Sciatic nerve (tissue), 2 donors: ENCODE results near the gene OR52A5. TPM values are rescaled to one million over a fixed set of nuclear protein-coding genes. Genes with fewer than 3 reads are reported as not detected.

ENCODE experiments used
- ATAC-seq: fragments of 200-7000 bp; cut with Tn5 transposase; one replicate; pipeline ENCODE4 v1.9.1; 2020; ENCODE audit warnings: mild to moderate bottlenecking, moderate library complexity
- DNase-seq: peaks from one replicate; pipeline ENCODE4 v3.0.0-alpha.2; 2020; ENCODE audit warnings: low spot score
- intact Hi-C: fragments of 100-400 bp; cut with DNase I; formaldehyde crosslinking; loops from one replicate; pipeline ENCODE4 v1.14.2; 2022
- total RNA-seq: library from RNA; stranded (reverse); fragmentation: NEBNext Ultra II Directional; extraction: Animal tissue kit (Norgen Biotek cat#: 25700); gene quantifications from one replicate; pipeline ENCODE4 v1.2.1, GENCODE V29; 2021
- donor health status: DM: no; HTN: no; CAD: no.
- donor health status: DM: no; HTN: no; CAD: no.

OR52A5 gene
- total RNA-seq, 1 donor from 2014 or later: not detected

DNA sequence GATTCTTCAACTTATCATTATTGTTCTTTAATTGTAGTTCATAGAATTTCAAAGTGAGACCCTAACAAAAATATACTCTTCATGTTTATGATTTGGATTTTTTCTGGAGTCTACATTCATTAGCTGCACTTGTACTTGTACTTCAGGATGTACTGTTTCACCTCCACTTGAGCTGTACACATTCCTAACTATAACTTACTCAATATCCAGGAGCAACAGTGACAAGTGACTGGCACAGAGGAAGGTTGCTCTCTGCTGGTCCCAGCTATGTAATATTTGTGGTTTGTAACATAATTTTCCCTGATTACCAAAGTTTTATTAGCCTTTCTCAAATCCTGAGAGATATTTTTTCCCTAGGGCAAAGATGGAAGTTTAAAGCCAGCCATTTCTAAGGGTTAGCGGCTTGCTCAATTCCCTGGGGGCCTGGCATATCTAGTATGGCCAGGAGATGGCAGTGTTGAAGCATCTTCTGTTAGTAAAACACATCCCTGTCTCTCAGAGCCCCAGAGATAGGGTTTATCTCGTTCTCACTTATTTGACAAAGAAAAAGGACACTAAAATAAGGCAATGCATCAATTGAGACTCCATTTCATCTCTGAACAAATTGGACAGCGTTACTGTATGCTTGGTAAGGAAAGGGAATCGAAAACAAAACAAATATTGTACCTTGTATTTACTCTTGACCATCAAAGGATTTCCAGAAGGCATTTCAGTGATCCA is 14.2 kb downstream of the OR52A5 start:
- peak; percentile 66 for DNase-seq
- intact Hi-C loops: no loop called here
- peak; percentile 75 for ATAC-seq

DNA sequence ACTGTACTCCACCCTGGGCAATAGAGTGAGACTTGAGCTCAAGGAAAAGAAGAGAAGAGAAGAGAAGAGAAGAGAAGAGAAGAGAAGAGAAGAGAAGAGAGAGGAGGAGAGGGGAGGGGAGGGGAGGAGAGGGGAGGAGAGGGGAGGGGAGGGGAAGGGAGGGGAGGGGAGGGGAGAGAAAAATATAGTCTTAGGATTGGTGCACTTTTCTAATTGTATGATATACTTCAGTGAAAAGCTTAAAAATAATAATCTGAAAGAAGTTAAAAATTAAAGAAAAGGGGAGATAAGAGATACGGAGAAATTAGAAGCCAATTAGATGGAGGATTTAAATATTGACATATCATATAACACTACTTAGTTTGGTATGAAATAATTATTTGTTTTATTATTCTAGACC is 19.3 kb downstream of the OR52A5 start:
- intact Hi-C loops: no loop called here
- ATAC-seq: no peak
- DNase-seq: no peak

DNA sequence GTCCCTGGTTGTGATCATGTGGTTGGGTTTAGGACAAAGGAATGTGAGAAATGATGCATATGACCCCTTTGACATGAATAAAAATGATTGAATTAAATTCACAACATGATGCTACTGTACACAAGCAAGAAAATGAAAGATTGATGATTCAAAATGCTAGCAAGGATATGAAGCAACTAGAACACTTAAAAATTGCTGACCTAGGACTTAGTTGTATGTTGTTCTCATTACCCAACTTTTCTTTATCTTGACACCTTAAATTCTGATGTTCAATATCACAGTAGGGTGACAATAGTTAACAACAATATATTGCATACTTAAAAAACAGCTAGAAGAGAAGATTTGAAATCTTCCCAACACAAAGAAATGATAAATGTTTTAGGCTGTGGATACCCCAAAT is 20.6 kb downstream of the OR52A5 start:
- ATAC-seq: no peak
- intact Hi-C loops: no loop called here
- no peak for DNase-seq

GRCh38 chr11:5115339-5115738 is 22.8 kb downstream of the OR52A5 start:
- ATAC-seq (no peak), DNase-seq (no peak)
- intact Hi-C loops: no loop called here

DNA sequence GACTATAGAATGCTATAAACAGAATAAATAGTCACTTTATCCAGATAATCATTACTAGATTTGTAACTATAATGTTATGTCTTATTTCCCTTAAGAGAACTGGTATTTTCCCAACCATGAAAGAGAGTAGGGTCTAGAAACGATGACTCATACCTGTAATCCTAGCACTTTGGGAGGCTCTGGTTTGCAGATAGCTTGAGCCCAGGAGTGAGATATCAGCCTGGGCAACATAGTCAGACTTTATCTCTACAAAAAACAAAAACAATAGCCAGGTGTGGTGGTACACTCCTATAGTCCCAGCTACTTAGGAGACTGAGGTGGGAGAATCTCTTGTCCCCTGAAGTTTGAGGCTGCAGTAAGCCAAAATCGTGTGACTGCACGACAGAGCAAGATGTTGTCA is 30.9 kb downstream of the OR52A5 start:
- intact Hi-C loops: no loop called here
- DNase-seq: no peak

DNA sequence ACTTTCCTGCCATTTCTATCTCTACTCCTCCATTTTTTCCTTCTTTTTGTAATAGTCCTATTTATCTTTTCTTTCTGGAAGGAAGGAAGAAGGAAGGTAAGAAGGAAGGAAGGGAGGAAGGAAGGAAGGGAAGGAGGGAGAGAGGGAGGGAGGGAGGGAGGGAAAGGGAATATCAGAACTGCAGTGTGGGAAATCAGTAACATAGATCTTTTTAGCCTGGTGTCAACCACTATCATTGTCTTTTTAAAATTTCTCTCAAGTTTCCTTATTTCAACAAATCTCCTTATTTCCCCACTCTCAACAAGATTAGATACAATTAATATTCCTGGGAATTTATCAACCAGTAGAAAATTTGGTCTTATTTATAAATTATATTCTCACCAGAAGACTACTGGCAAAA is 35.1 kb downstream of the OR52A5 start:
- intact Hi-C loops: no loop called here

More for the DNA sequence above, 30.9 kb downstream of the OR52A5 start:
- no peak for ATAC-seq

DNA sequence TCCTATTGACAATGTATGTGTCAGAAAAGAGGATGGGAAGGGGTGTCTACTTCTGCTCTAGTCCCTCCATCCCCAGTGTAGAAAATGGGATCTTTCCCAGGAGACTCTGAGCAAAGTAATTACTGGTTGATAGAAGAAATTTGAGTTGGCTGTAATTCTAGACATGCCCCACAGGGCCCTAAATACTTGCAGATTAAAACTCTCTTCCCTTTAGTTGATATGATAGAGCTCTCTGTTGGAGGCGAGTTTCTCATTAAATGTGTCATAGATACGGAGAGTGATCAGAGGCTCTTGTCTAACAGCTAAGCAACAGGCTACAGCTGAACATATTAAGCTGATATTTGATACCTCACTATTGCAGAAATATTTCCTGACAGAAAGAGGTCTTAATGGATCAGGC is 35.9 kb downstream of the OR52A5 start:
- intact Hi-C loops: no loop called here
- ATAC-seq (no peak), DNase-seq (no peak)

More for the DNA sequence above, 35.1 kb downstream of the OR52A5 start:
- DNase-seq: no peak
- no peak for ATAC-seq

DNA sequence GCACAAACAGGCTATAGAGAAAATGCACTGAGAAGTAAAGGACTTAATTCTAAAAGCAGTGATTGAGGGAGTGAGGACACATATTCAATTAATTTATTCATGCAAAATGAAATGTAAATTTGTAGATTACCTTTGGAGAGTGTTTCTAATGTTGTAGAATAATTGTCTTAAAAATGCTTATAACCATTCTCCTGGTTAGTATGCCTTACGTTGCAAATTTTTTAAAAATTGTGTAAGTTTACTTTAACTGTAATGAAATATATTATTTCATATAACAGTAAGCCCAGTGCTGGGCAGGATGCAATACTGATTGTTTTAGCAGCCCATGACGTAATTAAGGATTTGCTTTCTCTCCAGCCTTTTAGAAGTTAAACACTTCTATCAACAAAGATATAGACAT is 42.1 kb downstream of the OR52A5 start:
- ATAC-seq: no peak
- no peak for DNase-seq
- intact Hi-C loops: no loop called here

GRCh38 chr11:5092821-5093585 is 45.2 kb downstream of the OR52A5 start:
- ATAC-seq: no peak
- DNase-seq: no peak
- intact Hi-C loops: no loop called here

GRCh38 chr11:5090668-5091067 is 47.5 kb downstream of the OR52A5 start:
- no peak for DNase-seq
- intact Hi-C loops: no loop called here
- no peak for ATAC-seq

- DNase-seq (no peak), ATAC-seq (no peak)
- intact Hi-C loops: no loop called here
These were observed 49.6 kb downstream of the OR52A5 start for GRCh38 chr11:5088556-5088955.

- DNase-seq (no peak), ATAC-seq (no peak)
- intact Hi-C loops: no loop called here
These were observed 54.6 kb downstream of the OR52A5 start for GRCh38 chr11:5083602-5084001.

- DNase-seq: no peak
- no peak for ATAC-seq
- intact Hi-C loops: no loop called here
These were observed 56.8 kb downstream of the OR52A5 start for GRCh38 chr11:5081405-5081804.

Other genes starting within 250 kb of the OR52A5 start
- not detected for gene OR51A7, start 234.6 kb downstream of the OR52A5 start, total RNA-seq
- not detected for gene OR51G2, start 219.0 kb downstream of the OR52A5 start, total RNA-seq
- not detected for gene OR51G1, start 214.0 kb downstream of the OR52A5 start, total RNA-seq
- not detected for gene OR51A4, start 190.8 kb downstream of the OR52A5 start, total RNA-seq
- gene OR51A2, start 182.6 kb downstream of the OR52A5 start, total RNA-seq: not detected
- not detected for gene OR51L1, start 143.5 kb downstream of the OR52A5 start, total RNA-seq
- not detected for gene OR52J3, start 91.8 kb downstream of the OR52A5 start, total RNA-seq
- not detected for gene OR52E2, start 78.7 kb downstream of the OR52A5 start, total RNA-seq
- not detected for gene OR52E1, start 68.8 kb downstream of the OR52A5 start, total RNA-seq
- not detected for gene OR52A1, start 16.4 kb upstream of the OR52A5 start, total RNA-seq
- gene OR51V1, start 62.3 kb upstream of the OR52A5 start, total RNA-seq: not detected
- gene HBB, start 88.7 kb upstream of the OR52A5 start, total RNA-seq: 16,523 TPM
- 38.4 TPM for gene HBD, start 96.1 kb upstream of the OR52A5 start, total RNA-seq
- 5.3 TPM for gene HBG1, start 111.5 kb upstream of the OR52A5 start, total RNA-seq
- 6.1 TPM for gene HBG2, start 116.4 kb upstream of the OR52A5 start, total RNA-seq
- not detected for gene HBE1, start 131.6 kb upstream of the OR52A5 start, total RNA-seq
- gene OR51B4, start 163.6 kb upstream of the OR52A5 start, total RNA-seq: 0.40 TPM
- gene OR51B2, start 185.9 kb upstream of the OR52A5 start, total RNA-seq: 0.40 TPM
- 1.4 TPM for gene OR51B5, start 205.2 kb upstream of the OR52A5 start, total RNA-seq
- gene OR51B6, start 213.2 kb upstream of the OR52A5 start, total RNA-seq: not detected
- gene OR51M1, start 245.5 kb upstream of the OR52A5 start, total RNA-seq: not detected